ENCODE results near the gene ZNF614. TPM values are rescaled to one million over a fixed set of nuclear protein-coding genes. Genes with fewer than 3 reads are reported as not detected.
A peak's percentile ranks its signal among the peaks of the same experiment; 100 is the strongest.
"Not testable (repeated sequence)": the region's sequence is repeated elsewhere in the genome, so short reads cannot be mapped to it uniquely, and the experiment has no call there.

The ZNF614 gene
- total and polyA plus RNA-seq, 2 donors: 5.7 to 8.6 TPM

GRCh38 chr19:52048555-52049501 is 20.6 kb upstream of the ZNF614 start, which contains the start of gene ZNF432:
Gene ZNF432 (minus strand): TSS chr19:52048838. CDS start chr19:52046868, 1,970 bp downstream.
- H3K9me3 ChIP-seq (ENCODE audit: control insufficient read depth in 2 of 2, insufficient read depth in 1 of 2, low read length in 1 of 2): peaks cover 0 to 20% of the 10 kb centered on the region in 2 donors
- H3K4me3 ChIP-seq (ENCODE audit: low read length in 2 of 2): peak within 1 kb of the TSS; percentile 62 to 77
- WGBS: under 1% methylated on average over 60 of the region's 60 CpGs

DNA sequence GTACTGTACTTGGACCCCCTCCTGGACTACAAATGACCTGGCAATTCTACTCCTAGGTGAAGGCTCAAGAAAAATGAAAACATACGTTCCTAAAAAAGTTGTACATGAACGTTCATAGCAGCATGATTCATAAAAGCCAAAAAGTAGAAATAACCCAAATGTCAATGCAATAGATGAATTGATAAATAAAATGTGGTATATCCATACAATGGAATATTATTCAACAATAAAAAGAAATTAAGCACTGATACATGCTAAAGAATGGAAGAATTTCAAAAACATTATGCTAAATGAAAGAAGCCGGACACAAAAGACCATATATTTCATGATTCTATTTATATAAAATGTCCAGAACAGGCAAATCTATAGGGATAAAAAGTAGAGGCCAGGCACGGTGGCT is 11.0 kb upstream of the ZNF614 start:
- H3K27ac ChIP-seq (ENCODE audit: low read depth in 1 of 2, low read length in 1 of 2): no peak overlapping the region
- H3K9me3 ChIP-seq (ENCODE audit: control insufficient read depth in 2 of 2, insufficient read depth in 1 of 2, low read length in 1 of 2): peaks cover 2 to 15% of the 10 kb centered on the region in 2 donors
- H3K4me3 ChIP-seq (ENCODE audit: low read length in 2 of 2): no peak overlapping the region
- WGBS: 99% methylated on average over 4 of the region's 4 CpGs
- H3K4me1 ChIP-seq (ENCODE audit: control insufficient read depth in 2 of 2, insufficient read depth in 2 of 2, low read length in 2 of 2): no peaks in the 10 kb centered on the region
- H3K27me3 ChIP-seq (ENCODE audit: control insufficient read depth in 2 of 2, insufficient read depth in 1 of 2, low read length in 1 of 2): no peaks in the 10 kb centered on the region
- no peak for DNase-seq (ENCODE audit: low read depth in 6 of 9, low spot score in 9 of 9)
- H3K36me3 ChIP-seq (ENCODE audit: control insufficient read depth in 2 of 2, insufficient read depth in 2 of 2, low read length in 1 of 2): peaks cover 47 to 48% of the 10 kb centered on the region in 2 donors

More at GRCh38 chr19:52048555-52049501, 20.6 kb upstream of the ZNF614 start, which contains the start of gene ZNF432:
- H3K4me1 ChIP-seq (ENCODE audit: control insufficient read depth in 2 of 2, insufficient read depth in 2 of 2, low read length in 2 of 2): peaks cover 4 to 5% of the 10 kb centered on the region in 2 donors
- DNase-seq (ENCODE audit: low read depth in 6 of 9, low spot score in 9 of 9): peak; percentile 71 to 94 (median 82)
- peak within 1 kb of the TSS; percentile 84 to 97 for H3K27ac ChIP-seq (ENCODE audit: low read depth in 1 of 2, low read length in 1 of 2)
- H3K36me3 ChIP-seq (ENCODE audit: control insufficient read depth in 2 of 2, insufficient read depth in 2 of 2, low read length in 1 of 2): peaks cover 4 to 8% of the 10 kb centered on the region in 2 donors
- H3K27me3 ChIP-seq (ENCODE audit: control insufficient read depth in 2 of 2, insufficient read depth in 1 of 2, low read length in 1 of 2): no peaks in the 10 kb centered on the region

GRCh38 chr19:52034051-52034728 is 6.0 kb upstream of the ZNF614 start:
- H3K4me1 ChIP-seq (ENCODE audit: control insufficient read depth in 2 of 2, insufficient read depth in 2 of 2, low read length in 2 of 2): no peaks in the 10 kb centered on the region
- H3K27me3 ChIP-seq (ENCODE audit: control insufficient read depth in 2 of 2, insufficient read depth in 1 of 2, low read length in 1 of 2): no peaks in the 10 kb centered on the region
- whole genome bisulfite sequencing: 98% methylated on average over 12 of the region's 12 CpGs
- H3K27ac ChIP-seq (ENCODE audit: low read depth in 1 of 2, low read length in 1 of 2): no peak overlapping the region
- peaks cover 13 to 14% of the 10 kb centered on the region in 2 donors for H3K9me3 ChIP-seq (ENCODE audit: control insufficient read depth in 2 of 2, insufficient read depth in 1 of 2, low read length in 1 of 2)
- no peak overlapping the region for H3K4me3 ChIP-seq (ENCODE audit: low read length in 2 of 2)
- DNase-seq (ENCODE audit: low read depth in 6 of 9, low spot score in 9 of 9): no peak
- H3K36me3 ChIP-seq (ENCODE audit: control insufficient read depth in 2 of 2, insufficient read depth in 2 of 2, low read length in 1 of 2): peaks cover 28 to 37% of the 10 kb centered on the region in 2 donors

DNA sequence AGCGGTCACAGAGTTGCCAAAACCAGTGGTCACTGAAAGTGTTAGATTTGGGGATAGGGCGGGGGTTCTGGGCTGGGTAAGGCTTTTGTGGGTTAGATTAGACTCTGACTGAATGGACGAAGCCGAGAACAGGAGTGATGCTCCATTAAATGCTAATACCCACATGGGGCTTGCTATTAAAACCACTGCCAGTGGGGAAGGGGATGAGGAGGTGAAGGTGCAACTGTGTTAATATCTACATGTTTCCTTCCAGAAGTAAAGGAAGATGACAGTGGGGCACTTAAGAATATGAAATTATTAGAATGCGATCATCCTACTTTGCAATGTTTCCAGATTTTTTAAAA is 573 bp upstream of the ZNF614 start:
- Histone ChIP-seq H3K9me3 (ENCODE audit: control insufficient read depth in 2 of 2, insufficient read depth in 1 of 2, low read length in 1 of 2) (peaks cover 10 to 18% of the 10 kb centered on the region in 2 donors), H3K27ac (ENCODE audit: low read depth in 1 of 2, low read length in 1 of 2) (peak overlapping the region; percentile 91 to 95), H3K4me3 (ENCODE audit: low read length in 2 of 2) (peak overlapping the region; percentile 95), H3K27me3 (ENCODE audit: control insufficient read depth in 2 of 2, insufficient read depth in 1 of 2, low read length in 1 of 2) (no peaks in the 10 kb centered on the region), H3K4me1 (ENCODE audit: control insufficient read depth in 2 of 2, insufficient read depth in 2 of 2, low read length in 2 of 2) (peaks cover 0 to 5% of the 10 kb centered on the region in 2 donors), H3K36me3 (ENCODE audit: control insufficient read depth in 2 of 2, insufficient read depth in 2 of 2, low read length in 1 of 2) (peaks cover 13 to 22% of the 10 kb centered on the region in 2 donors)
- 21% methylated on average over 5 of the region's 5 CpGs for WGBS
- no peak for DNase-seq (ENCODE audit: low read depth in 6 of 9, low spot score in 9 of 9)

- not testable (repeated sequence) for H3K4me3 ChIP-seq (ENCODE audit: low read length in 2 of 2); H3K27ac ChIP-seq (ENCODE audit: low read depth in 1 of 2, low read length in 1 of 2); DNase-seq (ENCODE audit: low read depth in 6 of 9, low spot score in 9 of 9); H3K27me3 ChIP-seq (ENCODE audit: control insufficient read depth in 2 of 2, insufficient read depth in 1 of 2, low read length in 1 of 2); H3K4me1 ChIP-seq (ENCODE audit: control insufficient read depth in 2 of 2, insufficient read depth in 2 of 2, low read length in 2 of 2)
- peaks cover 25 to 35% of the 10 kb centered on the region in 2 donors for H3K36me3 ChIP-seq (ENCODE audit: control insufficient read depth in 2 of 2, insufficient read depth in 2 of 2, low read length in 1 of 2)
- peaks cover 13 to 19% of the 10 kb centered on the region in 2 donors for H3K9me3 ChIP-seq (ENCODE audit: control insufficient read depth in 2 of 2, insufficient read depth in 1 of 2, low read length in 1 of 2)
- 94% methylated on average over 15 of the region's 15 CpGs for WGBS
These were observed 1.8 kb downstream of the ZNF614 start for GRCh38 chr19:52026255-52026990.

DNA sequence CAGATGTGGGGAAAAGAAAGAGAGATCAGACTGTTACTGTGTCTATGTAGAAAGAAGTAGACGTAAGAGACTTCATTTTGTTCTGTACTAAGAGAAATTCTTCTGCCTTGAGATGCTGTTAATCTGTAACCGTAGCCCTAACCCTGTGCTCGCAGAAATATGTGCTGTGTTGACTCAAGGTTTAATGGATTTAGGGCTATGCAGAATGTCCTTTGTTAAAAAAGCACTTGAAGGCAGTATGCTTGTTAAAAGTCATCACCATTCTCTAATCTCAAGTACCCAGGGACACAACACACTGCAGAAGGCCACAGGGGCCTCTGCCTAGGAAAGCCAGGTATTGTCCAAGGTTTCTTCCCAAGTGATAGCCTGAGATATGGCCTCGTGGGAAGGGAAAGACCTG is 3.7 kb downstream of the ZNF614 start:
- peaks cover 17 to 19% of the 10 kb centered on the region in 2 donors for H3K9me3 ChIP-seq (ENCODE audit: control insufficient read depth in 2 of 2, insufficient read depth in 1 of 2, low read length in 1 of 2)
- not testable (repeated sequence) for H3K4me3 ChIP-seq (ENCODE audit: low read length in 2 of 2); H3K27me3 ChIP-seq (ENCODE audit: control insufficient read depth in 2 of 2, insufficient read depth in 1 of 2, low read length in 1 of 2); H3K4me1 ChIP-seq (ENCODE audit: control insufficient read depth in 2 of 2, insufficient read depth in 2 of 2, low read length in 2 of 2); H3K27ac ChIP-seq (ENCODE audit: low read depth in 1 of 2, low read length in 1 of 2); DNase-seq (ENCODE audit: low read depth in 6 of 9, low spot score in 9 of 9)
- WGBS: 99% methylated on average over 4 of the region's 4 CpGs
- H3K36me3 ChIP-seq (ENCODE audit: control insufficient read depth in 2 of 2, insufficient read depth in 2 of 2, low read length in 1 of 2): peaks cover 34 to 50% of the 10 kb centered on the region in 2 donors

DNA sequence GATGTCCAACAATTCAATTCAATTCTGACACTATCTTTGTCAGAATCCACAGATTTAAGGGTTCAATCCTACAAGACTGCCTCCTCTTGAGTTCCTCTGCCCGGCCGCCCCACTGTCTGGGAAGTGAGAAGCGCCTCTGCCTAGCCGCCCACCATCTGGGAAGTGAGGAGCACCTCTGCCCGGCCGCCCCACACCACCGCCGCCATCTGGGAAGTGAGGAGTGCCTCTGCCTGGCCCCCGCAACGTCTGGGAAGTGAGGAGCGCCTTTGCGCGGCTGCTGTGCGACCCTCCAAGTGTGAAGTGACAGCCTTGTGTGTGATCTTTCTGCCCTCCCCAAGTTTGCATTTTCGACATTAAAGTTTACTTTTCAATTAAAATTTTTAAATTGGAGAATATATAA is 6.0 kb downstream of the ZNF614 start:
- Histone ChIP-seq H3K36me3 (ENCODE audit: control insufficient read depth in 2 of 2, insufficient read depth in 2 of 2, low read length in 1 of 2) (peaks cover 44 to 61% of the 10 kb centered on the region in 2 donors), H3K9me3 (ENCODE audit: control insufficient read depth in 2 of 2, insufficient read depth in 1 of 2, low read length in 1 of 2) (peaks cover 22 to 23% of the 10 kb centered on the region in 2 donors), H3K27ac (ENCODE audit: low read depth in 1 of 2, low read length in 1 of 2) (no peak overlapping the region), H3K27me3 (ENCODE audit: control insufficient read depth in 2 of 2, insufficient read depth in 1 of 2, low read length in 1 of 2) (no peaks in the 10 kb centered on the region), H3K4me1 (ENCODE audit: control insufficient read depth in 2 of 2, insufficient read depth in 2 of 2, low read length in 2 of 2) (peaks cover 0 to 1% of the 10 kb centered on the region in 2 donors), H3K4me3 (ENCODE audit: low read length in 2 of 2) (no peak overlapping the region)
- no peak for DNase-seq (ENCODE audit: low read depth in 6 of 9, low spot score in 9 of 9)
- 99% methylated on average over 15 of the region's 15 CpGs for WGBS

- no peak for DNase-seq (ENCODE audit: low read depth in 6 of 9, low spot score in 9 of 9)
- peaks cover 23 to 27% of the 10 kb centered on the region in 2 donors for H3K9me3 ChIP-seq (ENCODE audit: control insufficient read depth in 2 of 2, insufficient read depth in 1 of 2, low read length in 1 of 2)
- H3K27ac ChIP-seq (ENCODE audit: low read depth in 1 of 2, low read length in 1 of 2): no peak overlapping the region
- no peak overlapping the region for H3K4me3 ChIP-seq (ENCODE audit: low read length in 2 of 2)
- 98% methylated on average over 4 of the region's 4 CpGs for WGBS
- no peaks in the 10 kb centered on the region for H3K4me1 ChIP-seq (ENCODE audit: control insufficient read depth in 2 of 2, insufficient read depth in 2 of 2, low read length in 2 of 2)
- H3K36me3 ChIP-seq (ENCODE audit: control insufficient read depth in 2 of 2, insufficient read depth in 2 of 2, low read length in 1 of 2): peaks cover 57 to 69% of the 10 kb centered on the region in 2 donors
- H3K27me3 ChIP-seq (ENCODE audit: control insufficient read depth in 2 of 2, insufficient read depth in 1 of 2, low read length in 1 of 2): no peaks in the 10 kb centered on the region
These were observed 7.7 kb downstream of the ZNF614 start for GRCh38 chr19:52020506-52020905.

All from thymus (tissue), 11 donors.